HG03378 (cell line): ENCODE results near the gene GRB7.

ENCODE experiments used
- ATAC-seq: cut with Tn5 transposase; IDR thresholded peaks from one replicate; pipeline ENCODE4 v1.9.1; 2021; ENCODE audit warnings: mild to moderate bottlenecking, moderate library complexity; ENCODE audit not compliant: unreplicated experiment

Gene GRB7

GRCh38 chr17:39765766-39766165, 28.0 kb downstream of the GRB7 start:
- no peak for ATAC-seq

DNA sequence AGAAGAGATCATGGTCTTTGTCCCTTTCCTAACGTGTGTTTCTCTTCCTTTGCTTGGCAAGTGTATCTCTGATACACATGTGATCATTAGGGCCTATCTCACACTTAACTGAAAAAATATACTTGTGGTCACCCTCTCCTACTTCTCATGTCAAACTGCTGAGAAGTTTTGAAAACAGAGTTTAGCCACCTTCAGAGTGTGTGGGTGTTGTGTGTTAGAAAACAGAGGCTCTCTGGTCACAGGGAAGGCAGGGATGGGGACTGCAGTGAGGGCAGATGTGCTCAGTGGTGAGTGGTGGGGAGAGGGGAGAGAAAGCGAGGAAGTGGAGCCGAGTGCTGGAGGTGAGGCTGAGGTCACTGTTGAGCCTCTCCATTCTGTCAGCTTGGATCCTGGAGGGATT, 29.4 kb downstream of the GRB7 start:
- no peak for ATAC-seq

GRCh38 chr17:39769974-39770587, 32.3 kb downstream of the GRB7 start:
- peak; percentile 43 for ATAC-seq

DNA sequence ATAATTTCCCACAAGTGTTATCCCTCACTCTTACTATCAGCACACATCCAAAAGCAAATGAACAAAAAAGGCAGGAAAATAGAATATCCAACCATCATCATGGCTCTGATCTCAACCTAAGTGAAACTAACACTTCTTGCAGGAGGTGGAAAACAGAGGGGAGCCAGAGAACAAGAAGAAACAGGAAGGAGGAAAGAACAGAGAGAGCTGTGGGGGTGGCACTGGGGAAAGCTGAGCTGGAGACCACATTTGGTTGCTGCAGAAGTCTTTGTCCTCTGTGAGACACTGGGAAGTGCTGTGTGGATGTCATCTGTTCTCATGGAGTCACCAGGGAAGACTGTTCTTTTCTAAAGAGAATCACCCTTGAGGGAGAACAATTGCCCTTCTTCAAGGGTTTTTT, 34.7 kb downstream of the GRB7 start:
- ATAC-seq, result no peak

DNA sequence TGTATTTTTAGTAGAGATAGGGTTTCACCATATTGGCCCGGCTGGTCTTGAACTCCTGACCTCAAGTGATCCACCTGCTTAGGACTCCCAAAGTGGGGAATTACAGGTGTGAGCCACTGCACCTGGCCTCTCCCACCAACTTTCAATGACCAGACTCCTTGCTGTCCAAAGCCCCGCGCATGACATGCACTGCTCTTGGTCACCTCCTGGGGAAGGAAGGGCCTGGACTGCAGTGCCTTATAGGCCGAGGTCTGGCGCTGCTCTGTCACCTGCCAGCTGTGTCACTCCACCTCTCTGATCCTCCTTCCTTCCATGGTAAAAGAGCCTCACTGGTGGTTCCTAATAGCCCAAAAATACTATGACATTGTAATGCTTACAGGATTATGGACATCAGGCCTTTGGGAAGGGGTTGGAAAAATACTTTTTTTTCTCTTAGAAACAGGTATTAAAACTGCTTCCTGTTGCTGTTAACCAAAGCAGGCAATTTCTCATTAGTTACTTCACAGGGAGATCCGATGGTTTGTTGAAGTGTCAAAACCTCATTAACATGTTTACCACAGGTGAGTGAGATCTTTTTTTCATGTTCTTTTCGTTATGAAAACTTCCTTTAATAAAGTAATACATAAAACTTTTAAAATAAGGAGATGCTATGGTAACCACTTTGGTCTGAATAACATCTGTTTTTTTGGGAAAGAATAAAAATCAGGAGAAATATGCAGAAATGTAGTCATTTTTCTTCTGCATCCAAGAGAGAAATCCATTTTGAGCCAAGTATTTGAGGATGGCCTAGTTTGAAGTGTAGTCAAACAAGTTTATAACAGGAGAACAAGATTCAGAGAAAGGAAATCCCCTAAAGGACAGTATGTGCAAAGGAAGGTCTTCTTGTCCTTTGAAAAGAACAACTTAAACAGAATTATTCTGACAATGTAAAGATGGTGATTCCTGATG, 35.5 kb downstream of the GRB7 start:
- ATAC-seq, result no peak

- no peak for ATAC-seq
Measured at GRCh38 chr17:39774047-39774446, 36.3 kb downstream of the GRB7 start.

DNA sequence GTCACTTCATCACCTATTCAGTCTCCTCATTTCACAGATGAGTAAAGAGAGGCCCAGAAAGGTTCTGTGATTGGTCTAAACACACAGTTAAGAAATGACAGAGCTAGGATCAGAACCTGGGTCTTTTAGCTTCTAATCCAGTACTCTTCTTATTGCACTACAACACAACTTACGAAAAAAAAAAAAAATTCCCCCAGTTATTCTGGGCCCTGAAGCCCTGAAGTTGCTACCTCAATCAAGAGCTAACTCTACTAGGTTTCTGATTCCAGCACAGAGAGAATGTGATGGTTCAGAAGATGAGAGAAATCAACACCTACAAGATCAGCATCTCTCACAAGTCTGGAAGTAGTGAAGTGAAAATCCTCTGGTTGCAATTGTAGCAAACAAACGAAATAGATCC, 37.3 kb downstream of the GRB7 start:
- no peak for ATAC-seq

- no peak for ATAC-seq
Measured at GRCh38 chr17:39776252-39776651, 38.5 kb downstream of the GRB7 start.

DNA sequence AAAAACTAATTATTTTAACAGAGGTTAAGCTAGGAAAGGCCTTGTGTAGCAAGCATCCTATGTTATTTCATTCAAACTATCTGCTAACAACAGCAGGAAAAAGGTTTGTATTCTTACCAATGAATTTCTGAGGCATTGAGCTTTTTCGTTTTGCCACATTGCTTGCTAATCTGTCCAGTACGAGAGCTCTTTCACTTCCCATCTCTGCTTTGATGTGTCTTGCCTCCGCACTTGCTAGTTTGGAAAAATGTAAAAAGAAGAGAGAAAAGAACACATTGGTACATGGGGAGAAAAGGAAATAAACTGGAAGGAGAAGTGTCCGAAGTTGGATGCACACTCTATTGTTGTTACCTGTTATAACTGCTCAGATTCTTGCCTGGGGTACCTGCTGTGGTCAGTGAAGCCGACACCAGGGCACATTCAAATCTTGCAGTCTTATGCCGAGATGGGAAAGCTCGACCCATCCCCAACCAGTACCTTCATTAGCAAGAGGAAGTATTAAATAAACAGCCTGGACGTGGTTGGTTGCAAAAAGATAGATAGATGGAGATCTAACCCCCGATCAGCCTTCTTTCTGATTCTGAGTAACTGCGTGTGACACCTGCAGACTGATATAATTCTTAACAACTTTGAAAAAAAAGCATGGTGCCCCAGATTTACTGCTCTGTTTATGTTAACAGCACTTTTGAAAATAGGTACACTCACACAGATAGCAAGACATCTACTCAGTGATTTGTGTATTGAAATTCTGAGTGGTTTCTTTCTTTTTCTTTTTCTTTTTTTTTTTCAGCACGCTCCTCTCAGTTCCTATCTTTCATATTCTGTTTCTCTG, 40.0 kb downstream of the GRB7 start:
- ATAC-seq, result peak; percentile 47

GRCh38 chr17:39781031-39781860, 43.5 kb downstream of the GRB7 start:
- ATAC-seq, result no peak

DNA sequence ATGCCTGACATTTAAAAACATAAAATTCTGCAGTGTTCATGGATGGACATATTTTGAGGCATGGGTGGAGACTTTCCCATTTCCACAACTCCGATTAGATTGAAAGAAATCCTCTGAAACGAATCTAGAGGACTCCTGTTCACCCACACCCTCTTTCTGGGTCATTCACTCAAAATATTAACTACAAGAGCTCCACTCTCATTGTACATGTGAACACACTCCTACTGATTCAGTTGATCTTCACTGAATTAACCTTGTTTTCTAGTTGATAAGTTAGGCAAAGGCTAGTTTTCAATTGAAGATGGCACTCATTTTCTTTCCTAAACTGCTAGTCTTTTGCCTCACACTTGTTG, 44.1 kb downstream of the GRB7 start:
- ATAC-seq, result no peak

DNA sequence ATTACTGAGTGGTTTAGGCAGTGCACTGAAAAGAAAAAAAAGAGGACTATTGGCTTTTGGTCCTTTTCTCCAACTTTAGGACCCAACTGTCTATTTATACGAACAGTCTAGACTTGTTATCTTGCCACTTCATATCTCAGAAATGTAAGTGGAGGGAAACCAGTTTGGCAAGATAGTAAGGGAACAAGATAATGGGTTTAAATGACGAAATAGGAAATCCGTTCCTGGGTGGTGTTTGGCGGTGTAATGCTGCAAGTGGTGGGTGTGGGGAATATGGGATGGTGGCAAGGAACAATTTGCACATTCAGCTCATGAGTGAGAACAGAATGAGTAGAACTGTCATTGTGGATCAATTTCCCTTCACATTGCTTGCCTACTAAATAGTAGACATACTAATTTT, 44.7 kb downstream of the GRB7 start:
- no peak for ATAC-seq

DNA sequence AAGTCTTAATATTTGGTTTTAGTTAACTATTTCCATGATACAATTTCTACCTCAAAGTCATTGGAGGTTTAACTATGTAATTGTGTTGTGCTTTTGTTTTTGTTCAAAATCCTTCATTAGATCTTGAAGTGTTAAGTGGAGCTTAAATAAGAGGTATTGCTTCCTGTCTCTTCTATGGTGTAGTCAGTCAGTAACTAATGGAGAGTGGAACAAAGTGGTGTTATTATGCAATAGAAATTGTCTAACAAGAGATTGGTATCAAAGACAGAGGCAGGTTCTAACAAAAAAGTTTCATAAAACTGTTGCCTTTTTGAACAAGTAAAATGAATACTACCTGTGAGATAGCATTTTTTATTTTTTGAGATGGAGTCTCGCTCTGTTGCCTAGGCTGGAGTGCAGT, 45.2 kb downstream of the GRB7 start:
- no peak for ATAC-seq

GRCh38 chr17:39787041-39787440, 49.3 kb downstream of the GRB7 start:
- no peak for ATAC-seq

- no peak for ATAC-seq
Measured at GRCh38 chr17:39787743-39788484, 50.2 kb downstream of the GRB7 start.

DNA sequence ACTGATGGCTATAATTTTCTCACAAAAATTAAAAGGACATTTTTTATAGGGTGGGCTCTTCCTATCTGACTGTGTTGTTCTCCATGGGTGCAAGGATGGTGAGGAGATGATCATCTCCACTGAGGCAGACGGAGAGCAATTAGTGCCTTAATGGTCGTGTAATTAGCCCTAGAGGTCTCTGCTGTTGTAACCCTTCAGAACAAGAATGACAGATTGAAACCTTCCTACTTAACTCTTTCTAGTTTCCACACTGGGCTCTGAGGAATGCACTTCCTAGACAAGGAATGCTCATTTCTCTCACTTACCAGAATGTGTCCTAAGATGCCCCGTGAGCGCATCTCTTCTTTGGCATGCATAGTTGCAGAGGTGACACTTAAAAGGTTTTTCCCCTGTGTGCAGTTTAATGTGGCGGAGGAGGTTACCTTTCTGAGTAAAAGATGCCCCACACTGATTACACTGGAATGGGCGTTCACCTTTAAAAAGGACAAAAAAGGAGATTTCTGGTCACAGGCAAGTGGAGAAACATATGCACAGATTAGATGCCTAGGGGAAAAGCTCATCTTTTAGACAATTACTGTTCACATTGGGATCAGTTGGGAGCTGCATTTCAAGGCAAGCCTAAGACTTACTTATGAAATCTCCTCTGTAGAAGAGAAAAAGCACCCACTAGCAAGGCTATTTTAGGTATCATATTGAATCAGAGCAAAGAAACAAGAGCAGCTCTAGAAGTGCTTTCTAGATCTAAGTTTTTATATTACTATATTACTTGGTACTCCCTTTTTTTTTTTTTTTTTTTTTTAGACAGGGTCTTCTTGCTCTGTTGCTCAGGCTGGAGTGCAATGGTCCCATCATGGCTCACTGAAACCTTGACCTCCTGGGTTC, 53.6 kb downstream of the GRB7 start:
- no peak for ATAC-seq

GRCh38 chr17:39792526-39793221, 54.9 kb downstream of the GRB7 start:
- no peak for ATAC-seq

DNA sequence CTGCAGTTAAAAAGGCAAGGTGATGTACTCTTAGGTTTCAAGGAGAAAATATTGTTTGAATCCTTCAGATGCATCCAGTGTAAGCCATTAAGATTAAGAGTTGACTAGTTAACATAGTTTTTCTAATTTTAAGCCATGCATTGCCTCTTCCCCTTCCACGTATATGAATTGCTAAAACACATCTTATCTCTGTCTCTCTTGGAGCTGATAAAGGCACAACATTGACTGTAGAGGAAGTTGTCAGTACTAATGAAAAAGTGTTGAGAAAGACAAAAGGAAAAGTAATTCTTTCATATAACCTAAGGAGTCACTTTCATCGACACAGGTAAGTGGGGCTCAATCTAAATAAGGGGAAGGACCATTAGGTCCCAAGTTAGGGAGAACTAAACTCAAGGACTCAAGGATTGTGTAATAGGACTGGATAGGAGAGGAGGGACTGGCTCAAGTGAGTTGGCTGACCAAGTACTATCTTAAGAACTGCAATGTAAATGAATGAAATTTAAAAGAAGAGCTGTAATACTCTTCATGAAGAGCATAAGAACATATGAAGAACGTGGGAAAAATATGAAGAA, 55.6 kb downstream of the GRB7 start:
- no peak for ATAC-seq
